Vagina (tissue), 2 donors: ENCODE measurements around the gene RTCB. TPM values are rescaled to one million over a fixed set of nuclear protein-coding genes. Genes with fewer than 3 reads are reported as not detected.
A peak's percentile ranks its signal among the peaks of the same experiment; 100 is the strongest.
"Not testable (repeated sequence)": the region's sequence is repeated elsewhere in the genome, so short reads cannot be mapped to it uniquely, and the experiment has no call there.

Experiments used
- DNase-seq, 2 donors: peaks; one replicate each; pipeline ENCODE4 v3.0.0-alpha.2; 2017; ENCODE audit errors: extremely low spot score in 2 of 2
- H3K27ac ChIP-seq: fragments of 200-600 bp; sonication (generic); one replicate; pipeline ENCODE4 v1.5.1; 2019
- H3K27me3 ChIP-seq: fragments of 200-600 bp; sonication (generic); one replicate; pipeline ENCODE4 v1.5.1; 2019
- H3K36me3 ChIP-seq, 2 donors: fragments of 200-600 bp; sonication (generic); one replicate each; pipeline ENCODE4 v1.5.1; 2017 to 2019
- H3K4me1 ChIP-seq: fragments of 200-600 bp; sonication (generic); one replicate; pipeline ENCODE4 v1.5.1; 2019
- H3K4me3 ChIP-seq, 2 donors: fragments of 200-600 bp; sonication (generic); 1 replicate in 1 of 2; 2 replicates in 1 of 2; pipeline ENCODE4 v1.5.1; 2016 to 2019
- H3K9me3 ChIP-seq: fragments of 200-600 bp; sonication (generic); one replicate; pipeline ENCODE4 v1.5.1; 2019
- POLR2A ChIP-seq, 2 donors: fragments of 450-650 bp; IDR thresholded peaks; one replicate each; pipeline ENCODE4 v1.6.1; 2017; ENCODE audit warnings: antibody characterized with exemption in 2 of 2, mild to moderate bottlenecking in 2 of 2, moderate library complexity in 2 of 2
- POLR2AphosphoS5 ChIP-seq, 2 donors: sonication (generic); formaldehyde crosslinking; IDR thresholded peaks; one replicate each; pipeline ENCODE4 v1.9.0; 2017; ENCODE audit warnings: antibody characterized with exemption in 2 of 2, mild to moderate bottlenecking in 2 of 2, low read depth in 1 of 2; ENCODE audit not compliant: insufficient read depth in 1 of 2
- intact Hi-C: fragments of 100-400 bp; cut with DNase I; formaldehyde crosslinking; loops from one replicate; pipeline ENCODE4 v1.15.1; 2023
- total RNA-seq: library from RNA; depleted of rRNA; stranded (reverse); fragments of >200 nt; gene quantifications from one replicate; pipeline ENCODE4 v1.2.3, GENCODE V29; 2016
- TF ChIP-seq, protein P1 (sequence below), 3 experiments: fragments of 450-650 bp in 2 of 3; fragments of 200-600 bp in 1 of 3; sonication (generic) in 1 of 3; IDR thresholded peaks; one replicate each; pipeline ENCODE4 v1.5.1; 2017 to 2019; ENCODE audit warnings: antibody characterized with exemption in 3 of 3, mild to moderate bottlenecking in 2 of 3, moderate library complexity in 2 of 3

The RTCB gene
- total RNA-seq, 1 donor from 2014 or later: 42.2 TPM

DNA sequence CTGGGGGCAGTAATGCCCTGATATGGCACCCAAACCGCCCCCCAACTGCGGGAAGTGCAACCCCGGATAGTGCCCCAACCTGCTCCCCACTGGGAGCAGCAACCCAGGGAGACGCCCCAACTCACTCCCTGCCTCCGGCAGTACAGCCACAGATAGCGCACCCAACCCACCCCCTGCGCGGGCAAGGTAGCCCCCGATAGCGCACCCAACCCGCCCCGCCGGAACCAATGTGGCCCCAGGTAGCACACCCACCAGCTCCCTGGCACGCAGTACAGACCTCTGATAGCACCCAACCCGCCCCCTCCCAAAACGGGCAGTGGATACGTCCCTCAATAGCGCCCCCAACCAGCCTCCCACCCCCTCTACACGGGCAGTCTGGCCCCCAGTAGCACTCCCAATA, 58.2 kb downstream of the RTCB start:
- Histone ChIP-seq H3K27me3 (no peaks in the 10 kb centered on the region), H3K27ac (no peak overlapping the region), H3K4me3 (peak overlapping the region; percentile 19 to 31), H3K9me3 (no peaks in the 10 kb centered on the region), H3K36me3 (no peaks in the 10 kb centered on the region), H3K4me1 (no peaks in the 10 kb centered on the region)
- intact Hi-C loops: no loop called here
- DNase-seq: no peak
- TF ChIP-seq, protein P1, sequence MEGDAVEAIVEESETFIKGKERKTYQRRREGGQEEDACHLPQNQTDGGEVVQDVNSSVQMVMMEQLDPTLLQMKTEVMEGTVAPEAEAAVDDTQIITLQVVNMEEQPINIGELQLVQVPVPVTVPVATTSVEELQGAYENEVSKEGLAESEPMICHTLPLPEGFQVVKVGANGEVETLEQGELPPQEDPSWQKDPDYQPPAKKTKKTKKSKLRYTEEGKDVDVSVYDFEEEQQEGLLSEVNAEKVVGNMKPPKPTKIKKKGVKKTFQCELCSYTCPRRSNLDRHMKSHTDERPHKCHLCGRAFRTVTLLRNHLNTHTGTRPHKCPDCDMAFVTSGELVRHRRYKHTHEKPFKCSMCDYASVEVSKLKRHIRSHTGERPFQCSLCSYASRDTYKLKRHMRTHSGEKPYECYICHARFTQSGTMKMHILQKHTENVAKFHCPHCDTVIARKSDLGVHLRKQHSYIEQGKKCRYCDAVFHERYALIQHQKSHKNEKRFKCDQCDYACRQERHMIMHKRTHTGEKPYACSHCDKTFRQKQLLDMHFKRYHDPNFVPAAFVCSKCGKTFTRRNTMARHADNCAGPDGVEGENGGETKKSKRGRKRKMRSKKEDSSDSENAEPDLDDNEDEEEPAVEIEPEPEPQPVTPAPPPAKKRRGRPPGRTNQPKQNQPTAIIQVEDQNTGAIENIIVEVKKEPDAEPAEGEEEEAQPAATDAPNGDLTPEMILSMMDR (IDR thresholded peaks at IDR 0.05): no peak
- TF ChIP-seq POLR2AphosphoS5 (IDR thresholded peaks at IDR 0.05; ENCODE audit: insufficient read depth in 1 of 2, low read depth in 1 of 2) (no peak), POLR2A (IDR thresholded peaks at IDR 0.05) (no peak)

DNA sequence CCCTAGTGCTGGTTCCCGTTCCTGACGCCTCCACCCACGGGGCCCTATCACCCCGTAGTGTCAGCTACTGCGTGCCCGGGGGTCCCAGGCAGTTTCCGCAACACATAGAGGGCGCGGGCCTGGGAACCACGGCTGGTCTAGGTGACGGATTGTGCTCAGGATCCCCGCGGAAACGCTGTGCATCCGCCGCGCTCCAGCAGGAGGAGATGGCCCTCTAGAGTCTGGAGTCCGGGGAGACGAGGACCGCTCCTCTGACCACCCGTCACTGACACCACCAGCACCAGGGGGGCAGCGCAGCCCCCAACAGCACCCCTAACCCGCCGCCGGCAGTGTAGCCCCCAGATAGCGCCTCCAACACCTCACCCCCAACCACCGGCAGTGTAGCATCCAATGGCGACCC, 58.8 kb downstream of the RTCB start:
- intact Hi-C loops: no loop called here
- no peaks in the 10 kb centered on the region for H3K27me3 ChIP-seq
- no peaks in the 10 kb centered on the region for H3K9me3 ChIP-seq
- H3K4me1 ChIP-seq: no peaks in the 10 kb centered on the region
- TF ChIP-seq, protein P1 (IDR thresholded peaks at IDR 0.05): no peak
- TF ChIP-seq POLR2A (IDR thresholded peaks at IDR 0.05) (no peak), POLR2AphosphoS5 (IDR thresholded peaks at IDR 0.05; ENCODE audit: insufficient read depth in 1 of 2, low read depth in 1 of 2) (no peak)
- H3K27ac ChIP-seq: no peak overlapping the region
- no peak overlapping the region for H3K4me3 ChIP-seq
- H3K36me3 ChIP-seq: no peaks in the 10 kb centered on the region
- no peak for DNase-seq

DNA sequence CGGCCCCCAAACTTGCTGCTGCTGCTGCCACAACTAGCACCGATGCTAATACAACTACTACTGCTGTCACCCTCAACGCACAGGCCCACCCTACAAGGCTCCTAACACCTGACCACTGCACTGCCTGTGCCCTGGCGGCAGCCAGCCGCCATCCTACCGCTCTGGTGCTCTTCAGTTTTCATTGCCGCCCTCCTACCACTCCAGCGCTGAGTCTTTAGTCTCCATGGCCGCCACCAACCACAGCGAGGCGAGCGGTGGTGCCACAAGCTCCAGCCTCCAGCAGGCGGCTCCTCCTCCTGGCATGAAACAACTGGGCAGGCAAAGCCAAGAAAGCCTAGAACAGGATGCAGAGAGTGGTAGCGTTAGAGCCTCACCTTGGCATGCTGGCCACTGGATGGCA, 59.4 kb downstream of the RTCB start:
- no peak for DNase-seq
- TF ChIP-seq, protein P1 (IDR thresholded peaks at IDR 0.05): no peak
- TF ChIP-seq POLR2A (IDR thresholded peaks at IDR 0.05) (no peak), POLR2AphosphoS5 (IDR thresholded peaks at IDR 0.05; ENCODE audit: insufficient read depth in 1 of 2, low read depth in 1 of 2) (no peak)

DNA sequence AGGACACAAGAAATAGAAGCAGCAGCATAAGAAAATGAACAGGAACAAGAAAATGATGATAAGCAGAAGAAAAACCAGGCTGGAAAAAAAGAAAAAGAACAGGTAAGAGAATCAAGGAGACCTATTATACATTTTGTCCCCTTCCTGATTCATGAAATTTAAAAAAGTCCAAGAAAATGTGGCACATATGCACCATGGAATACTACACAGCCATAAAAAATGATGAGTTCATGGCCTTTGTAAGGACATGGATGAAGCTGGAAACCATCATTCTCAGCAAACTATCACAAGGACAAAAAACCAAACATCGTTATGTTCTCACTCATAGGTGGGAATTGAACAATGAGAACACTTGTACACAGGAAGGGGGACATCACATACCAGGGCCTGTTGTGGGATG, 60.2 kb downstream of the RTCB start:
- H3K36me3 ChIP-seq, H3K27ac ChIP-seq, intact Hi-C loops, H3K4me3 ChIP-seq, H3K27me3 ChIP-seq, DNase-seq, H3K4me1 ChIP-seq, H3K9me3 ChIP-seq: not testable (repeated sequence)

More for the DNA sequence above, 59.4 kb downstream of the RTCB start:
- Histone ChIP-seq H3K27ac (no peak overlapping the region), H3K9me3 (no peaks in the 10 kb centered on the region), H3K4me3 (no peak overlapping the region), H3K4me1 (no peaks in the 10 kb centered on the region), H3K27me3 (no peaks in the 10 kb centered on the region), H3K36me3 (no peaks in the 10 kb centered on the region)
- intact Hi-C loops: no loop called here

DNA sequence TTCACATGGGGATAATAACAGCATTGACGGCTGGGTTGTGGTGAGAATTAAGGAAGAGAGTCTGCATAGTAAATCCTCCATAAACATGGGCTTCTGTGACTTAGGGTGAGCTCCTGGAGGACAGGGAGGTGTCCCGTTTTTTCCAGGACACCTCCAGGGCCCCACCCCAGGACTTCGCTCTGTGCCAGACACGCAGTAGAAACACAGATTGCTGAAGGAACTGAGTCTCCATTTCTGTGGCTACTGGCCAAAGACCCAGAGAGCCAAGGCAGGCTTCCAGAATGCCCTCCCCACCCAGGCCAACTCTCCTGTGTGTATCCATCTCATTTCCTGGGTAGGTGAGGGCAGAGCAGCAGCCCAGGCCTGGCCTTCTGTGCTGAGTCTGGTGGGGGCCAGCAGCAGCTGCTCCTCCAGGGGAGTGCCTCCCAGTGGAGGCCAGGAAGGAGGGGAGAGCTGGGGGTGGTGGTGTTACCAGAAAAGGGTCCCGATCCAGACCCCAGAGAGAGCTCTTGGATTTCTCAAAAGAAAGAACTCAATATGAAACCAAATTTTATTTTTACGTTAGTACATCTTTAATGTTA, 63.9 kb downstream of the RTCB start:
- Histone ChIP-seq H3K27ac (no peak overlapping the region), H3K36me3 (no peaks in the 10 kb centered on the region), H3K4me3 (no peak overlapping the region), H3K9me3 (no peaks in the 10 kb centered on the region), H3K4me1 (no peaks in the 10 kb centered on the region), H3K27me3 (no peaks in the 10 kb centered on the region)
- intact Hi-C loops: no loop called here
- TF ChIP-seq POLR2AphosphoS5 (IDR thresholded peaks at IDR 0.05; ENCODE audit: insufficient read depth in 1 of 2, low read depth in 1 of 2) (no peak), POLR2A (IDR thresholded peaks at IDR 0.05) (no peak)
- TF ChIP-seq, protein P1 (IDR thresholded peaks at IDR 0.05): no peak
- DNase-seq: no peak
